B cell (primary cell): ENCODE measurements around the gene PCDHA6. TPM values are rescaled to one million over a fixed set of nuclear protein-coding genes. Genes with fewer than 3 reads are reported as not detected.
"Not testable (repeated sequence)": the region's sequence is repeated elsewhere in the genome, so short reads cannot be mapped to it uniquely, and the experiment has no call there.

Experiments
- ATAC-seq: fragments of 200-7000 bp; cut with Tn5 transposase; one replicate; pipeline ENCODE4 v1.10.0; 2021; ENCODE audit warnings: low read depth, mild to moderate bottlenecking, moderate number of reproducible peaks, moderate library complexity
- CTCF ChIA-PET: fragments of 350-600 bp; sonication (Branson Sonifier 250); formaldehyde crosslinking; loops from one replicate; lab custom pipeline; 2021; ENCODE audit warnings: antibody characterized with exemption, inconsistent platforms; lab: Charles Lee
- POLR2A ChIA-PET: fragments of 350-600 bp; sonication (Branson Sonifier 250); formaldehyde crosslinking; loops from one replicate; lab custom pipeline; 2021; ENCODE audit warnings: antibody characterized with exemption; lab: Charles Lee
- DNase-seq: peaks from one replicate; pipeline ENCODE4 v3.0.0; 2013
- H2AFZ ChIP-seq: 2 replicates; pipeline ENCODE4 v1.6.1; 2012; ENCODE audit warnings: mild to moderate bottlenecking, low read depth, low read length; ENCODE audit not compliant: insufficient read depth, poor library complexity, severe bottlenecking
- H3K27ac ChIP-seq, 2 donors: 1 replicate in 1 of 2; 2 replicates in 1 of 2; pipeline ENCODE4 v1.5.1; 2012 to 2013; ENCODE audit warnings: low read length in 2 of 2, mild to moderate bottlenecking in 2 of 2, moderate library complexity in 1 of 2
- H3K27me3 ChIP-seq, 4 experiments: fragments of 200-600 bp in 1 of 4; sonication (generic) in 1 of 4; replicated peaks in 1 of 4; 1 replicate in 2 of 4; 2 replicates in 2 of 4; pipeline versions ENCODE4 v1.6.1 to v1.7.0; 2013 to 2016; ENCODE audit warnings: low read length in 3 of 4, mild to moderate bottlenecking in 2 of 4, mixed read lengths in 1 of 4, moderate library complexity in 1 of 4; ENCODE audit not compliant: insufficient read depth in 4 of 4, control insufficient read depth in 3 of 4; ENCODE audit errors: control extremely low read depth in 1 of 4
- H3K36me3 ChIP-seq, 2 experiments: replicated peaks in 1 of 2; 1 replicate in 1 of 2; 2 replicates in 1 of 2; pipeline versions ENCODE4 v1.6.1 to v1.7.1; 2013; ENCODE audit warnings: low read length in 1 of 2; ENCODE audit not compliant: insufficient read depth in 2 of 2, control insufficient read depth in 1 of 2; ENCODE audit errors: control extremely low read depth in 1 of 2, extremely low read depth in 1 of 2
- H3K4me1 ChIP-seq, 2 donors: fragments of 200-600 bp in 1 of 2; sonication (generic) in 1 of 2; 1 replicate in 1 of 2; 2 replicates in 1 of 2; pipeline versions ENCODE4 v1.5.1 to v1.6.1; 2013 to 2017; ENCODE audit warnings: low read length in 2 of 2; ENCODE audit not compliant: control insufficient read depth in 2 of 2, insufficient read depth in 2 of 2
- H3K4me2 ChIP-seq: replicated peaks from 2 replicates; pipeline ENCODE3; 2012; ENCODE audit warnings: mild to moderate bottlenecking, low read depth, low read length; ENCODE audit not compliant: poor library complexity, severe bottlenecking
- H3K4me3 ChIP-seq, 5 experiments: fragments of 200-600 bp in 1 of 5; sonication (generic) in 1 of 5; 1 replicate in 3 of 5; 2 replicates in 2 of 5; pipeline versions ENCODE4 v1.5.1 to v1.7.0; 2011 to 2016; ENCODE audit warnings: low read length in 4 of 5, mild to moderate bottlenecking in 4 of 5, low read depth in 2 of 5, control low read depth in 1 of 5, moderate library complexity in 1 of 5; ENCODE audit not compliant: insufficient read depth in 1 of 5; ENCODE audit errors: control extremely low read depth in 1 of 5, extremely low read depth in 1 of 5
- H3K79me2 ChIP-seq: fragments of 200-600 bp; sonication (generic); one replicate; pipeline ENCODE4 v1.6.0; 2016; ENCODE audit warnings: low read length; ENCODE audit not compliant: control insufficient read depth, insufficient read depth
- H3K9ac ChIP-seq: fragments of 200-600 bp; sonication (generic); 2 replicates; pipeline ENCODE4 v1.6.1; 2017; ENCODE audit warnings: mild to moderate bottlenecking, low read length, moderate library complexity
- H3K9me3 ChIP-seq, 3 donors: one replicate each; pipeline versions ENCODE4 v1.6.1 to v1.7.1; 2013; ENCODE audit warnings: low read length in 2 of 3; ENCODE audit not compliant: control insufficient read depth in 2 of 3, insufficient read depth in 1 of 3; ENCODE audit errors: control extremely low read depth in 1 of 3
- H4K20me1 ChIP-seq: 2 replicates; pipeline ENCODE4 v1.6.0; 2012; ENCODE audit warnings: mild to moderate bottlenecking, low read length; ENCODE audit not compliant: insufficient read depth, control insufficient read depth, poor library complexity, severe bottlenecking
- H3K27ac Mint-ChIP-seq: one replicate; pipeline ENCODE4 v1.8.0; 2021; ENCODE audit warnings: mixed read lengths
- H3K27me3 Mint-ChIP-seq: one replicate; pipeline ENCODE4 v1.8.0; 2021; ENCODE audit warnings: mixed read lengths
- H3K4me1 Mint-ChIP-seq: one replicate; pipeline ENCODE4 v1.8.0; 2021; ENCODE audit warnings: mixed read lengths
- H3K4me3 Mint-ChIP-seq: one replicate; pipeline ENCODE4 v1.8.0; 2021; ENCODE audit warnings: mixed read lengths
- H3K9me3 Mint-ChIP-seq: one replicate; pipeline ENCODE4 v1.8.0; 2022; ENCODE audit warnings: mixed read lengths; ENCODE audit not compliant: insufficient read depth
- CTCF ChIP-seq: fragments of 200-600 bp; IDR thresholded peaks from one replicate; pipeline ENCODE4 v1.8.0; 2022; ENCODE audit warnings: antibody characterized with exemption, mild to moderate bottlenecking
- EZH2 ChIP-seq: IDR thresholded peaks from 2 replicates; pipeline ENCODE4 v1.6.1; 2012; ENCODE audit warnings: borderline replicate concordance, low read depth, mild to moderate bottlenecking, moderate library complexity, low read length; ENCODE audit not compliant: insufficient read depth, poor library complexity, severe bottlenecking
- WGBS: methylation state at CpG from one replicate; pipeline ENCODE4 v1.1.5; 2013; ENCODE audit warnings: missing lambda C conversion rate; ENCODE audit not compliant: insufficient coverage; 5-methylcytosine and 5-hydroxymethylcytosine counted together
- intact Hi-C: fragments of 100-400 bp; cut with micrococcal nuclease; formaldehyde crosslinking; loops from one replicate; pipeline ENCODE4 v1.10.0; 2022
- polyA plus RNA-seq: library from polyadenylated mRNA; depleted of rRNA; stranded (reverse); fragments of >200 nt; gene quantifications from 2 replicates; pipeline ENCODE4 v1.2.3, GENCODE V29; 2012
- total RNA-seq, 2 donors: library from RNA; stranded (reverse); fragments of 120-200 nt in 1 of 2; gene quantifications; 1 replicate in 1 of 2; 2 replicates in 1 of 2; pipeline versions ENCODE4 v1.2.3 to v1.2.4, GENCODE V29; 2013 to 2022

Gene PCDHA6
- total and polyA plus RNA-seq, 2 donors (not counting 1 experiment from before 2014, with no cell fraction given) = not detected

GRCh38 chr5:140842798-140843733, 15.3 kb downstream of the PCDHA6 start:
- POLR2A ChIA-PET = no interaction called here
- peaks cover 6% of the 10 kb centered on the region for H3K9me3 Mint-ChIP-seq
- H3K79me2 ChIP-seq = no peaks in the 10 kb centered on the region
- ATAC-seq = no peak
- H3K27me3 Mint-ChIP-seq = peaks cover 18% of the 10 kb centered on the region
- no peak for TF ChIP-seq CTCF
- TF ChIP-seq EZH2 = no peak
- no peak overlapping the region for H3K4me3 ChIP-seq
- H3K36me3 ChIP-seq = no peaks in the 10 kb centered on the region
- H3K4me3 Mint-ChIP-seq = no peak overlapping the region
- intact Hi-C loops = no loop called here
- no peak overlapping the region for H3K4me2 ChIP-seq
- H2AFZ ChIP-seq = no peak overlapping the region
- no peak overlapping the region for H3K9ac ChIP-seq
- no peak overlapping the region for H3K27ac ChIP-seq
- no peaks in the 10 kb centered on the region for H3K4me1 Mint-ChIP-seq
- H3K27me3 ChIP-seq = peaks cover 0 to 5% (median 2%) of the 10 kb centered on the region in 4 experiments
- no peaks in the 10 kb centered on the region for H4K20me1 ChIP-seq
- WGBS = 59% methylated on average over 86 of the region's 87 CpGs
- H3K4me1 ChIP-seq = no peaks in the 10 kb centered on the region
- H3K9me3 ChIP-seq = peaks cover 2 to 31% (median 13%) of the 10 kb centered on the region in 3 donors
- CTCF ChIA-PET = interaction anchor here (0.7 kb wide), 1 partner anchor 16 kb away, joined by 3 read pairs; no protein-coding TSS in a partner anchor
- H3K27ac Mint-ChIP-seq = no peak overlapping the region
- DNase-seq = no peak

- Histone ChIP-seq H3K27me3 (peaks cover 0 to 12% (median 3%) of the 10 kb centered on the region in 4 experiments), H3K9me3 (peaks cover 2 to 25% (median 10%) of the 10 kb centered on the region in 3 donors)
- H3K4me3 Mint-ChIP-seq, H3K4me2 ChIP-seq, CTCF ChIA-PET, H3K4me3 ChIP-seq, H3K36me3 ChIP-seq, ATAC-seq, POLR2A ChIA-PET, intact Hi-C loops, H4K20me1 ChIP-seq, H3K79me2 ChIP-seq, H3K4me1 ChIP-seq, H3K9ac ChIP-seq, H3K4me1 Mint-ChIP-seq, DNase-seq, H3K27me3 Mint-ChIP-seq, H3K27ac Mint-ChIP-seq, H3K27ac ChIP-seq, H2AFZ ChIP-seq, H3K9me3 Mint-ChIP-seq: not testable (repeated sequence)
- 34% methylated on average over 27 of the region's 48 CpGs for WGBS
Measured at GRCh38 chr5:140848139-140849102, 20.7 kb downstream of the PCDHA6 start, which contains the start of gene PCDHA9. Gene PCDHA9, plus strand, starts transcription at chr5:140848382. Its CDS starts 114 bp downstream, at chr5:140848496.
